CD4-positive, alpha-beta T cell (primary cell): ENCODE data around the gene TGIF2. TPM values are rescaled to one million over a fixed set of nuclear protein-coding genes. Genes with fewer than 3 reads are reported as not detected.

Experiments
- ATAC-seq: fragments of 200-7000 bp; cut with Tn5 transposase; one replicate; pipeline ENCODE4 v1.10.0; 2022; ENCODE audit warnings: mild to moderate bottlenecking; ENCODE audit not compliant: poor library complexity
- CTCF ChIA-PET: fragments of 350-600 bp; sonication (Branson Sonifier 250); formaldehyde crosslinking; loops from one replicate; lab custom pipeline; 2021; ENCODE audit warnings: antibody characterized with exemption, inconsistent platforms; lab: Charles Lee
- POLR2A ChIA-PET: fragments of 350-600 bp; sonication (Branson Sonifier 250); formaldehyde crosslinking; loops from one replicate; lab custom pipeline; 2021; ENCODE audit warnings: antibody characterized with exemption, inconsistent platforms; lab: Charles Lee
- DNase-seq, 14 experiments: peaks; one replicate each; pipeline ENCODE4 v3.0.0-alpha.2; 2013 to 2020; ENCODE audit warnings: mixed read lengths in 2 of 14
- H3K27ac ChIP-seq, 2 donors: one replicate each; pipeline versions ENCODE4 v1.5.1 to v1.7.0; 2013; ENCODE audit warnings: low read length in 2 of 2, low read depth in 1 of 2, mild to moderate bottlenecking in 1 of 2
- H3K27me3 ChIP-seq, 2 experiments: 1 replicate in 1 of 2; 2 replicates in 1 of 2; pipeline versions ENCODE4 v1.6.1 to v1.7.0; 2013; ENCODE audit warnings: low read length in 2 of 2, control low read depth in 1 of 2, mild to moderate bottlenecking in 1 of 2, moderate library complexity in 1 of 2; ENCODE audit not compliant: insufficient read depth in 2 of 2, control insufficient read depth in 1 of 2
- H3K36me3 ChIP-seq: one replicate; pipeline ENCODE4 v1.6.1; 2013; ENCODE audit warnings: low read length, control low read depth; ENCODE audit not compliant: insufficient read depth
- H3K4me1 ChIP-seq: one replicate; pipeline ENCODE4 v1.6.1; 2013; ENCODE audit warnings: low read length, control low read depth; ENCODE audit not compliant: insufficient read depth
- H3K4me3 ChIP-seq: one replicate; pipeline ENCODE4 v1.5.1; 2013; ENCODE audit warnings: mild to moderate bottlenecking, low read length, moderate library complexity
- H3K9me3 ChIP-seq, 2 experiments: 1 replicate in 1 of 2; 2 replicates in 1 of 2; pipeline versions ENCODE4 v1.6.1 to v1.7.0; 2013; ENCODE audit warnings: low read length in 2 of 2, mild to moderate bottlenecking in 2 of 2, control low read depth in 1 of 2, moderate library complexity in 1 of 2; ENCODE audit not compliant: control insufficient read depth in 1 of 2, insufficient read depth in 1 of 2
- H3K27ac Mint-ChIP-seq: one replicate; pipeline ENCODE4 v1.8.0; 2020; ENCODE audit warnings: mixed read lengths
- H3K27me3 Mint-ChIP-seq: one replicate; pipeline ENCODE4 v1.8.0; 2021; ENCODE audit warnings: mixed read lengths
- H3K36me3 Mint-ChIP-seq: one replicate; pipeline ENCODE4 v1.8.0; 2021; ENCODE audit warnings: low read depth, mixed read lengths
- H3K4me1 Mint-ChIP-seq: one replicate; pipeline ENCODE4 v1.8.0; 2021; ENCODE audit warnings: low read depth, mixed read lengths
- H3K4me3 Mint-ChIP-seq: one replicate; pipeline ENCODE4 v1.8.0; 2020; ENCODE audit warnings: mild to moderate bottlenecking, mixed read lengths
- H3K9me3 Mint-ChIP-seq: one replicate; pipeline ENCODE4 v1.8.0; 2020; ENCODE audit warnings: mixed read lengths
- intact Hi-C, 2 experiments: fragments of 100-400 bp; cut with DNase I in 1 of 2; cut with micrococcal nuclease in 1 of 2; formaldehyde crosslinking; loops; one replicate each; pipeline versions ENCODE4 v1.15.1 to v1.9.0; 2023 to 2025; cut with DNase I, micrococcal nuclease
- total RNA-seq, 174 experiments: library from RNA in 2 of 174; stranded (reverse) in 2 of 174; gene quantifications; one replicate each; pipeline ENCODE4 v1.2.3 and lab custom pipeline; 2021 to 2026
- TF ChIP-seq, protein P1 (sequence below): fragments of 200-600 bp; IDR thresholded peaks from one replicate; pipeline ENCODE4 v1.8.0; 2022; ENCODE audit warnings: antibody characterized with exemption, mild to moderate bottlenecking

Gene TGIF2
- total RNA-seq, 2 experiments from 2014 or later, result 29.2 to 34.5 TPM

DNA sequence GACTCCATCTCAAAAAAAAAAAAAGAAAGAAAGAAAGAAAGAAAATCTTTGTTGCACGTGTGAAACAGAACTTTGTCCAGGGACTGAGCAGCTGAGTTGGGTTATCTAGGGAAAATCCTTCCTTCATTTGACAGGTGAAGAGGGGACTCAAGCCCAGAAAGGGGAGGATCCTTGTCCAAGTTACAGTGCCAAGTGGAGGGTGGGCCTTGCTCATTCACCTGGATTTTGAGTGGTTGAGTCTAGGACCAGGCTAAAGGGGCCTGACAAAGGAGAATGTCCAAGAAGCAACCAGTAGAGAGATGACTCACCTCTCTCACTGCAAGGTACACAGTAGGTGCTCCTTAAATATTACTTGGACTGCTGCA, 2.7 kb downstream of the TGIF2 start:
- Mint-ChIP-seq H3K27me3 (no peaks in the 10 kb centered on the region), H3K4me3 (peak overlapping the region; percentile 90), H3K36me3 (peaks cover 44% of the 10 kb centered on the region), H3K27ac (peak overlapping the region; percentile 97), H3K9me3 (no peaks in the 10 kb centered on the region), H3K4me1 (peaks cover 48% of the 10 kb centered on the region)
- Histone ChIP-seq H3K4me3 (no peak overlapping the region), H3K27ac (no peak overlapping the region), H3K27me3 (no peaks in the 10 kb centered on the region), H3K4me1 (peaks cover 45% of the 10 kb centered on the region), H3K36me3 (peaks cover 24% of the 10 kb centered on the region), H3K9me3 (no peaks in the 10 kb centered on the region)
- ChIA-PET CTCF (interaction anchor here (0.8 to 8.5 kb wide), 5 partner anchors 12 to 157 kb away, joined by 3 to 57 read pairs (median 3); partner anchors contain the start of gene RAB5IF), POLR2A (interaction anchor here (1.0 to 8.2 kb wide), 6 partner anchors 12 to 69 kb away, joined by 3 to 115 read pairs (median 11); partner anchors contain the start of genes RAB5IF and SLA2)
- DNase-seq (no peak), ATAC-seq (no peak)
- TF ChIP-seq, protein P1, sequence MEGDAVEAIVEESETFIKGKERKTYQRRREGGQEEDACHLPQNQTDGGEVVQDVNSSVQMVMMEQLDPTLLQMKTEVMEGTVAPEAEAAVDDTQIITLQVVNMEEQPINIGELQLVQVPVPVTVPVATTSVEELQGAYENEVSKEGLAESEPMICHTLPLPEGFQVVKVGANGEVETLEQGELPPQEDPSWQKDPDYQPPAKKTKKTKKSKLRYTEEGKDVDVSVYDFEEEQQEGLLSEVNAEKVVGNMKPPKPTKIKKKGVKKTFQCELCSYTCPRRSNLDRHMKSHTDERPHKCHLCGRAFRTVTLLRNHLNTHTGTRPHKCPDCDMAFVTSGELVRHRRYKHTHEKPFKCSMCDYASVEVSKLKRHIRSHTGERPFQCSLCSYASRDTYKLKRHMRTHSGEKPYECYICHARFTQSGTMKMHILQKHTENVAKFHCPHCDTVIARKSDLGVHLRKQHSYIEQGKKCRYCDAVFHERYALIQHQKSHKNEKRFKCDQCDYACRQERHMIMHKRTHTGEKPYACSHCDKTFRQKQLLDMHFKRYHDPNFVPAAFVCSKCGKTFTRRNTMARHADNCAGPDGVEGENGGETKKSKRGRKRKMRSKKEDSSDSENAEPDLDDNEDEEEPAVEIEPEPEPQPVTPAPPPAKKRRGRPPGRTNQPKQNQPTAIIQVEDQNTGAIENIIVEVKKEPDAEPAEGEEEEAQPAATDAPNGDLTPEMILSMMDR, result no peak
- intact Hi-C loops, result no loop called here

DNA sequence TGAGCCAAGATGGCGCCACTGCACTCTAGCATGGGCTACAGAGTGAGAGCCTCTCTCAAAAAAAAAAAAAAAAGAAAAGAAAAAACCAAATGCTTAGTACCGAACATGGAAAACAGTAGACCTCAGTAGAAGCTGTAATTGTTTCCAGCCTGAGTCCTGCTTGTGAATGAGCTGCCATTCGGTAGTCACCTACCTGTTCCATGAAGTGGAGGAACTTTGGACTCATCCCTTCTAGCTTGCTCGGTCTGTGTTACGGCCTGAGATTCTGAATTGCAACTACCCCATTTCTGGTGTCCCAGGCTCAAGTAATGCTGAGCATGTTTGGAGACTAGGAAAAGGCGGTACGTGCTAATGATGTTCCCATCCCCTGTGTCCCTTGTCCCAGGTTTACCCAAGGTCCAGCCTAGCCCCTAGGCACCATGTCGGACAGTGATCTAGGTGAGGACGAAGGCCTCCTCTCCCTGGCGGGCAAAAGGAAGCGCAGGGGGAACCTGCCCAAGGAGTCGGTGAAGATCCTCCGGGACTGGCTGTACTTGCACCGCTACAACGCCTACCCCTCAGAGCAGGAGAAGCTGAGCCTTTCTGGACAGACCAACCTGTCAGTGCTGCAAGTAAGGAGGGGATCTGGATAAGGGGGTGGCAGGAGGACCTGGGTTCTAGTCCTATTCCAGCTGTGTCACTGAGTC, 5.1 kb downstream of the TGIF2 start:
- TF ChIP-seq, protein P1, result no peak
- Mint-ChIP-seq H3K9me3 (no peaks in the 10 kb centered on the region), H3K4me3 (peak overlapping the region; percentile 20), H3K27ac (peak overlapping the region; percentile 42), H3K36me3 (peaks cover 59% of the 10 kb centered on the region), H3K27me3 (no peaks in the 10 kb centered on the region), H3K4me1 (peaks cover 40% of the 10 kb centered on the region)
- DNase-seq (no peak), ATAC-seq (no peak)
- Histone ChIP-seq H3K27ac (no peak overlapping the region), H3K4me3 (no peak overlapping the region), H3K9me3 (no peaks in the 10 kb centered on the region), H3K36me3 (peaks cover 43% of the 10 kb centered on the region), H3K27me3 (no peaks in the 10 kb centered on the region), H3K4me1 (peaks cover 36% of the 10 kb centered on the region)
- ChIA-PET CTCF (interaction anchor here (2.7 to 8.5 kb wide), 2 partner anchors 9 to 27 kb away, joined by 9 to 57 read pairs; partner anchors contain the start of gene RAB5IF), POLR2A (interaction anchor here (0.5 to 8.2 kb wide), 2 partner anchors 19 to 465 kb away, joined by 3 to 115 read pairs; no protein-coding TSS in a partner anchor)
- intact Hi-C loops, result no loop called here

DNA sequence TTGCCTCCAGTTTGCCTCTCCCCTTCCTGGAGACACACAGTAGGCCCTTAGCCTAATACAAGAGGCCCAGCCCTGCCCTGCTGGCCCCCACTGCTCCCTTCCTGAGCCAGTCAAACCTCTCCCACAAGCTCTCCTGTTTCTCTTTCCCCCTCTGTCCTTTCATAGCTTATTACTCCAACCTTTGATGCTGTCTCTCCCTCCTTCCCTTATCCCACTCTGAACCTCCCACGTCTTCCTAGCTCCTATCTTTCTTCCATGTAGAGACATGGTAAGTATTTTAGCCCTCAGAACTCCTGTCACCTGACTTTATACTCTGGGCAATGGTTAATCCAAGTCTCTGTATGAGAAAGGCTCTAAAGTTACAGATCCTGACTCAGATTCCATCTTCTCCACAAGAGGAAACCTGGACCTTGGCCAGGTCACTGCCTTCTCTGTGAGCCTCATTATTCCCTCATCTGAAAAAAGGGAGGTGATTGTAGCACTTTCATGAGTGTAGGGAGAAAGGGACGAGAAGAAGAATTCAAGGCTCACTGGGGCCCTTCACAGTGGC, 6.7 kb downstream of the TGIF2 start:
- no peak overlapping the region for H3K4me3 ChIP-seq
- Mint-ChIP-seq H3K4me1 (peaks cover 34% of the 10 kb centered on the region), H3K36me3 (peaks cover 59% of the 10 kb centered on the region), H3K4me3 (peak overlapping the region; percentile 50), H3K27ac (peak overlapping the region; percentile 63), H3K27me3 (no peaks in the 10 kb centered on the region), H3K9me3 (no peaks in the 10 kb centered on the region)
- CTCF ChIA-PET, result interaction anchor here (1.2 kb wide), 1 partner anchor 25 kb away, joined by 4 read pairs; the partner anchor contains the start of gene RAB5IF
- H3K9me3 ChIP-seq, result no peaks in the 10 kb centered on the region
- peaks cover 43% of the 10 kb centered on the region for H3K36me3 ChIP-seq
- TF ChIP-seq, protein P1, result no peak
- H3K27me3 ChIP-seq, result no peaks in the 10 kb centered on the region
- ATAC-seq, result no peak
- intact Hi-C loops, result no loop called here
- no peak for DNase-seq
- peak overlapping the region in 1 of 2 donors; percentile 7 for H3K27ac ChIP-seq
- peaks cover 29% of the 10 kb centered on the region for H3K4me1 ChIP-seq
- POLR2A ChIA-PET, result interaction anchor here (1.5 kb wide), 1 partner anchor 16 kb away, joined by 3 read pairs; no protein-coding TSS in a partner anchor
